GM18909 (cell line): ENCODE results near the gene CAMK1.

Experiments
- ATAC-seq: cut with Tn5 transposase; IDR thresholded peaks from one replicate; pipeline ENCODE4 v1.9.1; 2021; ENCODE audit warnings: mild to moderate bottlenecking; ENCODE audit not compliant: unreplicated experiment, poor library complexity

CAMK1 gene

GRCh38 chr3:9716801-9717555 lies 52.8 kb downstream of the CAMK1 start:
- no peak for ATAC-seq

DNA sequence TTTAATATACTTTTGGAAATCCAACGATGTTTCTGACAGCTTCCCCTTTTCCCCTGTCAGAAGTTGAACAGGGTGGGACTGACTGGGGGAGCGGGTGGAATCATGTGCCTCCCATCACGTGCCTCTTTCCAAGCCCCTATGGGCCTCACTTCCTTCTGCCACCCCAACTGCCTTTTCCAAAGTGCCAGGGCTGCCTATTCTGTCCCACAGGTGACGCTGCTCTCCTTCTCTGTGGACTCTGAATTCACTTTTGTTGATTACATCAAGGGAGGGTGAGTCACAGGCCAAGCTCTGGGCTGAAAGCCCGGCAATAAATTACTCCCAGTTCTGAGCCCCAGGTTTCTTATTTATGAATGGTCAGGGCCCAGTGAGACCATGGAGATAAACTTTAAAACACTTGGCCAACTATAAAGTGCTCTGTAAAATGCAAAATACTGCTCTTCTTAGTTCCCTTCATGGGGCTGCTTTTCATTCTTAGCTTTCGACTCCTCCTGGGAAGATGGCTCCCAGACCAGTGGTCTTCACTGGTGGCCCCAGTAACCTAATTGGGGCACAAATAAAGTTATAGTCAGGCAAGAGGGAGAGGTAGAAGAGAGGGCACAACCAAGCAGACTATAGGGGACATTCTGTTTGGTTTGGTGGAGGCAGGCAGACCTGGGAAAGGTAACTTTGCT lies 53.8 kb downstream of the CAMK1 start:
- no peak for ATAC-seq

- ATAC-seq: no peak
Observed at GRCh38 chr3:9715136-9715535, 54.6 kb downstream of the CAMK1 start.

DNA sequence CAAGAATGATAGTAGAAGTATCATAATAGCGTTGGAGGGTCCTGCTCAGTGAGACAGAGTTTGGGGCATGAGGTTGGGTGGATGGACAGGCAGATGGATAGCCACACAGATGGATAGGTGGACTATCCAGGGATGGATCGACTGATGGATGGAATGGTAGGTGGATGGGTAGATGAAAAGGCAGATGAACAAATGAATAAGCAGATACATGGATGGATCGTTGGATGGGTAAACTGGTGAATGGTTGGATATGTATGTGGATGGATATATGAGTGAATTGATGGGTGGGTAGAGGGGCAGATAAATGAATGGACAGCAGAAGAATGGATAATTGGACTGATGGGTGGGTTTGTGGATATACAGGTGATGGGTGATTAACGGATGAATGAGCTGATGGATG lies 56.6 kb downstream of the CAMK1 start:
- ATAC-seq: no peak

DNA sequence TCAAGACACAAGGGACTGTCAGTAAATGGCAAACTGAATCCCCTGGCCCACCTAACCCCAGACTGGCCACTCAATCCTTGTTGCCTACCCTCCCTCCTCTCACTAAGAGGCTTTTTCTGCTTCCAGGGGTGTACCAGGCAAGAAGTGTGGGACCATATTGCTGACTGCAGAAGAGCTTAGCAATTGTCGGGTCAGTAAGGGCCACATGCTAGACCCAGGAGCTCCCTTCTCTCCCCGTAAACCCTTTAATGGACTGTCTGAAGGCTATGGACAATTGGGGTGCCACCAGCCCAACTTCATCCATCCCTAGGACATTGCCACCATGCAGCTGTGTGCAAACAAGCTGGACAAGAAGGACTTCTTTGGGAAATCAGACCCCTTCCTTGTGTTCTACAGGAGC lies 57.3 kb downstream of the CAMK1 start:
- ATAC-seq: no peak

GRCh38 chr3:9710174-9710739 lies 59.5 kb downstream of the CAMK1 start:
- no peak for ATAC-seq
